Activated CD8-positive, alpha-beta memory T cell treated with anti-CD3 and anti-CD28 coated beads for 48 hours (primary cell): ENCODE measurements around the gene SLX4IP.

Experiments
- DNase-seq, 3 experiments: peaks; one replicate each; pipeline ENCODE4 v3.0.0-alpha.2; 2020; ENCODE audit warnings: low read depth in 2 of 3, low spot score in 2 of 3

Gene SLX4IP

GRCh38 chr20:10519361-10520046 lies 84.4 kb downstream of the SLX4IP start:
- DNase-seq = no peak

- no peak for DNase-seq
These were observed 85.4 kb downstream of the SLX4IP start for GRCh38 chr20:10520528-10520927.

- no peak for DNase-seq
These were observed 86.1 kb downstream of the SLX4IP start for GRCh38 chr20:10521068-10521831.

GRCh38 chr20:10521836-10522235 lies 86.7 kb downstream of the SLX4IP start:
- no peak for DNase-seq

- DNase-seq = no peak
These were observed 87.2 kb downstream of the SLX4IP start for GRCh38 chr20:10522328-10522727.

GRCh38 chr20:10523443-10523842 lies 88.3 kb downstream of the SLX4IP start:
- no peak for DNase-seq

- DNase-seq = no peak
These were observed 89.0 kb downstream of the SLX4IP start for GRCh38 chr20:10524034-10524476.

- no peak for DNase-seq
These were observed 89.5 kb downstream of the SLX4IP start for GRCh38 chr20:10524643-10525042.

- no peak for DNase-seq
These were observed 92.7 kb downstream of the SLX4IP start for GRCh38 chr20:10527781-10528180.

- DNase-seq = no peak
These were observed 95.8 kb downstream of the SLX4IP start for GRCh38 chr20:10530883-10531282.

GRCh38 chr20:10531848-10532247 lies 96.7 kb downstream of the SLX4IP start:
- DNase-seq = no peak

GRCh38 chr20:10532361-10532760 lies 97.3 kb downstream of the SLX4IP start:
- no peak for DNase-seq

- DNase-seq = no peak
These were observed 101.4 kb downstream of the SLX4IP start for GRCh38 chr20:10536531-10536930.

- no peak for DNase-seq
These were observed 102.9 kb downstream of the SLX4IP start for GRCh38 chr20:10537850-10538480.

GRCh38 chr20:10538768-10539167 lies 103.7 kb downstream of the SLX4IP start:
- DNase-seq = no peak

GRCh38 chr20:10539818-10540553 lies 104.9 kb downstream of the SLX4IP start:
- no peak for DNase-seq

- no peak for DNase-seq
These were observed 105.8 kb downstream of the SLX4IP start for GRCh38 chr20:10540636-10541493.

- DNase-seq = no peak
These were observed 106.7 kb downstream of the SLX4IP start for GRCh38 chr20:10541668-10542411.

GRCh38 chr20:10542442-10542841 lies 107.3 kb downstream of the SLX4IP start:
- no peak for DNase-seq

- DNase-seq = no peak
These were observed 108.4 kb downstream of the SLX4IP start for GRCh38 chr20:10543480-10543879.
